Medulla oblongata (tissue), 1 donor: ENCODE measurements around the gene NRF1.
"Not testable (repeated sequence)": the region's sequence is repeated elsewhere in the genome, so short reads cannot be mapped to it uniquely, and the experiment has no call there.

ENCODE experiments used
- DNase-seq: peaks from one replicate; pipeline ENCODE4 v3.0.0-alpha.2; 2015; ENCODE audit errors: extremely low spot score

NRF1 gene

GRCh38 chr7:129649128-129649690 is 37.7 kb downstream of the NRF1 start:
- no peak for DNase-seq

GRCh38 chr7:129650056-129650758 is 38.7 kb downstream of the NRF1 start:
- no peak for DNase-seq

- no peak for DNase-seq
These were observed 41.4 kb downstream of the NRF1 start for GRCh38 chr7:129652914-129653313.

DNA sequence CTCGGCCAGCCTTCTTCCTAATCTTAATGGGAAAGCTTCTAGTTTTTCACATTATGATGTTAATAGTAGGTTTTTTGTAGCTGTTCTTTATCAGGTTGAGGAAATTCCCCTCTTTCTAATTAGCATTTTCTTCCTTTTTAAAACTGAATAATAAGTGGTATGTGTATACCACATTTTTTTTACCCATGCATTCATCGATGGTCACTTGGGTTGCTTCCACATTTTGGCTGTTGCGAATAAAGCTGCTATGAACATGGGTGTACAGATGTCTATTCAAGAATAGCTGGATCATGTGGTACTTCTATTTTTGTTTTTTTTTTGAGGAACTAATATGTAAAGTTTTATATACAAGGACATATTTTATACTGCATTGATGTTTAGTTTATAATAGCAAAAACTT is 44.3 kb downstream of the NRF1 start:
- no peak for DNase-seq

DNA sequence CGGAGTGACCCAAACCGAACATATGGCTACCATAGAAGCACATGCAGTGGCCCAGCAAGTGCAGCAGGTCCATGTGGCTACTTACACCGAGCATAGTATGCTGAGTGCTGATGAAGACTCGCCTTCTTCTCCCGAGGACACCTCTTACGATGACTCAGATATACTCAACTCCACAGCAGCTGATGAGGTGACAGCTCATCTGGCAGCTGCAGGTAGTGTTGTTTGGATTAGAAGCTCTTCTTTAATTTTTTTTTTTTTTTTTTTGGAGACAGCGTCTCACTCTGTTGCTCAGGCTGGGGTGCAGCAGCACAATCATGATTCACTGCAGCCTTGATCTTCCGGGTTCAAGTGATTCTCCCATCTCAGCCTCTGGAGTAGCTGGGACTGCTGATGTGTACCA is 45.8 kb downstream of the NRF1 start:
- DNase-seq = no peak

DNA sequence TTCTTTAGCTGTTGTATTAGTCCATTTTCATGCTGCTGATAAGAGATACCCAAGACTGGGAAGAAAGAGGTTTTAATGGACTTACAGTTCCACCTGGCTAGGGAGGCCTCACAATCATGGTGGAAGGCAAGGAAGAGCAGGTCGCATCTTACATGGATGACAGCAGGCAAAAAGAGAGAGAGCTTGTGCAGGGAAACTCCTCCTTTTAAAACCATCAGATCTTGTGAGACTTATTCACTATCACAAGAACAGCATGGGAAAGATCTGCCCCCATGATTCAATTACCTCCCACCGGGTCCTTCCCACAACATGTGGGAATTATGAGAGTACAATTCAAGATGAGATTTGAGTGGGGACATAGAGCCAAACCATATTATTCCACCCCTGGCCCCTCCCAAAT is 48.4 kb downstream of the NRF1 start:
- DNase-seq = not testable (repeated sequence)

- no peak for DNase-seq
These were observed 50.2 kb downstream of the NRF1 start for GRCh38 chr7:129661645-129662182.

- DNase-seq = not testable (repeated sequence)
These were observed 51.7 kb downstream of the NRF1 start for GRCh38 chr7:129663240-129663639.

GRCh38 chr7:129664029-129665012 is 52.8 kb downstream of the NRF1 start:
- DNase-seq = peak; percentile 68

DNA sequence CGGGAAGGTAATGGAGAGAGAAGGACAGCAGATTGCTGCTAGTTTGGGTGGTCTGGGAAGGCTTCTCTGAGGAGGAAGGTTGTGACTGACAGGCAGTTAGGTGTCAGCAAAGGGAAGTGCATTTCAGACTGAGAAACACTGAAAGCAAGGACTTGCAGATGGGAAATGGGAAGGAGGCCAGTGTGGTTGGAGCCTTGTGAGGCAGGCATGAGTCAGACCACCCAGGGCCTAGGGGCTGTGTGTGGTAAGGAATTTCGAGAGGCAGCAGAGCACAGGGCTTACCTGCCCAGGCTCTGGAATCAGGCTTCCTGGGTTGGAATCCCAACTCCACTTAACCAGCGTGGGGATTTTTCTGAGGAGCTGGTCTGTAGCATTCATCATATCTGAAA is 53.5 kb downstream of the NRF1 start:
- DNase-seq = no peak

DNA sequence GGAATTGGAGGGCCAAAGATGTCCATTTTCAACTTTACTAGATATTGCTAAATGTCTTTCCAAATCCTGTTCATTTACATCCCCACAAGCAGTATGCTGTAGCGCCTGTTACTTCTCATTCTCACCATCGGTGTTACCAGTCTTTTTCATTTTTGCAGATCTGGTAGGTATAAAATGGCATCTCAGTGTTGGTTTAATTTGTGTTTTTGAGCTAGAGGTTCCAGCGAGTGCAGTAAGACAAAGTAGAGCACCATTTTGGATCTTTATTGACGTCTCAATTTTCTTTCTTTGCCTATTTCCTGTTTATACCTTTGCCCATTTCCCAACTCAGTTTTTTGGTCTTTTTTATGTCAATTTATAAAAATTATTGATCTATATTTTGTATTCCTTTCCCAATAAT is 55.6 kb downstream of the NRF1 start:
- DNase-seq = no peak

GRCh38 chr7:129667551-129667950 is 56.0 kb downstream of the NRF1 start:
- DNase-seq = no peak

DNA sequence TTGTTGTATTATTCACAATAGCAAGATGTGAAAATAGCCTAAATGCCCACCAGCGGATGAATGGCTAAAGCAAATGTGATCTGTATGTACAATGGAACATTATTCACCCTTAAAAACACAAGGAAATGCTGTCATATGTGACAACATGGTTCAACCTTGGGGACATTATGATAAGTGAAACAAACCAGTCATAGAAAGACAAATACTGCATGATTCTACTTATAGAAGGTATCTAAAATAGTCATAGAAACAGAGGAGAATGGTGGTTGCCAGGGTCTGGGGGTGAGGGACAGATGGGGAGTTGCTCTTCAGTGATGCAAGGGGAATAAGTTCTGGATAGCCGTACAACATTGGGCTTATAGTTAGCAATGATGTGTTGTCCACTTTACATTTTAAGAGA is 58.4 kb downstream of the NRF1 start:
- no peak for DNase-seq

GRCh38 chr7:129670656-129671055 is 59.1 kb downstream of the NRF1 start:
- DNase-seq = no peak

- no peak for DNase-seq
These were observed 59.7 kb downstream of the NRF1 start for GRCh38 chr7:129671266-129671665.

DNA sequence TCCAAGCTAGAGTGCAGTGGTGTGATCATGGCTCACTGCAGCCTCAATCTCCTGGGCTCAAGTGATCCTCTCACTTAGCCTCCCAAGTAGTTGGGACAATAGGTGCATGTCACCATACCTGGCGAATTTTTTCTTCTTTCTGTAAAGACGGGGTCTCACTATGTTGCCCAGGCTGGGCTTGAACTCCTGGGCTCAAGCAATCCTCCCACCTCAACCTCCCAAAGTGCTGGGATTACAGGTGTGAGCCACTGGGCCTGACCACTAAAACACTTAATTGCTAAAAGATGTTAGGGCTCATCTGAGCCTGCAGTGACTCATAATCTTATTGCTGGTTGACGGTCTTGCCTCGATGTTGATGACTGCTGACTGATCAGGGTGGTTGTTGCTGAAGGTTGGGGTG is 63.0 kb downstream of the NRF1 start:
- not testable (repeated sequence) for DNase-seq

- DNase-seq = no peak
These were observed 64.0 kb downstream of the NRF1 start for GRCh38 chr7:129675521-129675920.

DNA sequence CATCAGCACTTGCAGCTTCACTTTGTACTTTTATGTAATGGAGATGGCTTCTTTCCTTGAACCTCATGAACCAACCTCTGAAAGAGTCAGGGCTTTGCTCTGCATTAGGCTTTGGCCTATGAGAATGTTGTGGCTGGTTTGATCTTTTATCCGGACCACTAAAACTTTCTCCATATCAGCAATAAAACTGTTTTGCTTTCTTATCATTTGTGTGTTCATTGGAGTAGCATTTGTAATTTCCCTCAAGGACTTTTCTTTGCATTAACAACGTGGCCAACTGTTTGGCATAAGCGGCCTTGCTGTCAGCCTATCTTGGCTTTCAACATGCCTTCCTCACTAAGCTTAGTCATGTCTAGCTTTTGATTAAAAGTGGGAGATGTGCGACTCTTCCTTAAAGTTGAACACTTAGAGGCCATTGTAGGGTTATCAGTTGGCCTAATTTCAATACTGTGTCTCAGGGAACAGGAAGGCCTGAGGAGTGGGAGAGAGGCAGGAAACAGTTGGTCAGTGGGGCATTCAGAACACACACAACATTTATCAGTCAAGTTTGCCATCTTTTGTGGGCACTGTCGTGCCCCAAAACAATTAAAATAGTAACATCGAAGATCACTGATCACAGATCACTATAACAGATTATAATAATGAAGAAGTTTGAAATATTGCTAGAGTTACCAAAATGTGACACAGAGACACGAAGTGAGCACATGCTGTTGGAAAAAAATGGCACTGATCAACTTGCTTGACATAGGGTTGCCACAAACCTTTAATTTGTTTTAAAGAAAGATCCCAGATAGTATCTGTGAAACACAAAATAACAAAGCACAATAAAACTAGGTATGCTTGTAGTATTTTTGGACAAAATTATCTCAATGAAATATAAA is 64.7 kb downstream of the NRF1 start:
- DNase-seq = no peak

DNA sequence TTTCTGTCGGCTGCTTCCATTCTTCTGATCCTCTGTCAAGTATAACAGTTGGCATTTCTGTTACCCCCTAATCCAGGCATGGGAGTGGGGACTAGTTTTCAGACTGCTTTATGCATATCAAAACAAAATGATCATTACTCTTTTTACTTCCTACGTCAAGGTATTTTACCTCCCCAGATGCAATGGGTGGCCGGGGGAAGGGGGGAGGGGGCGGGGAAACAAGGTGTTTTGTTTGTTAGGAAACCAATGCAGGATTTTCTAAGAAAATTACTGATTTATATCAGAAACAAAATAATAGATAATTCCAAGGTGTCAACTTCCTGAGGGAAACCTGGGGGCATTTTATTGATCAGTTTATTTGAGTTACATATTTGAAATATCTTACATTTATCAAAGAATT is 66.3 kb downstream of the NRF1 start:
- DNase-seq = no peak

- no peak for DNase-seq
These were observed 67.1 kb downstream of the NRF1 start for GRCh38 chr7:129678606-129679005.

GRCh38 chr7:129680400-129680799 is 68.9 kb downstream of the NRF1 start:
- DNase-seq = no peak
